Hepatocyte (in vitro differentiated cells): Measurements from ENCODE around the gene DGKI.

Experiments used
- EZH2 ChIP-seq: fragments of 200-600 bp; sonication (generic); IDR thresholded peaks from 2 replicates; pipeline ENCODE4 v1.6.1; 2016; ENCODE audit warnings: antibody characterized with exemption, mild to moderate bottlenecking, borderline replicate concordance
- EZH2phosphoT487 ChIP-seq: fragments of 200-600 bp; sonication (generic); IDR thresholded peaks from one replicate; pipeline ENCODE4 v1.6.1; 2018; ENCODE audit warnings: antibody characterized with exemption, mild to moderate bottlenecking, low read depth, moderate library complexity; ENCODE audit not compliant: unreplicated experiment, severe bottlenecking
- TF ChIP-seq, protein P1 (sequence below): fragments of 200-600 bp; sonication (generic); IDR thresholded peaks from 2 replicates; pipeline ENCODE4 v1.5.1; 2016; ENCODE audit warnings: antibody characterized with exemption, mild to moderate bottlenecking; ENCODE audit not compliant: poor library complexity

DNA sequence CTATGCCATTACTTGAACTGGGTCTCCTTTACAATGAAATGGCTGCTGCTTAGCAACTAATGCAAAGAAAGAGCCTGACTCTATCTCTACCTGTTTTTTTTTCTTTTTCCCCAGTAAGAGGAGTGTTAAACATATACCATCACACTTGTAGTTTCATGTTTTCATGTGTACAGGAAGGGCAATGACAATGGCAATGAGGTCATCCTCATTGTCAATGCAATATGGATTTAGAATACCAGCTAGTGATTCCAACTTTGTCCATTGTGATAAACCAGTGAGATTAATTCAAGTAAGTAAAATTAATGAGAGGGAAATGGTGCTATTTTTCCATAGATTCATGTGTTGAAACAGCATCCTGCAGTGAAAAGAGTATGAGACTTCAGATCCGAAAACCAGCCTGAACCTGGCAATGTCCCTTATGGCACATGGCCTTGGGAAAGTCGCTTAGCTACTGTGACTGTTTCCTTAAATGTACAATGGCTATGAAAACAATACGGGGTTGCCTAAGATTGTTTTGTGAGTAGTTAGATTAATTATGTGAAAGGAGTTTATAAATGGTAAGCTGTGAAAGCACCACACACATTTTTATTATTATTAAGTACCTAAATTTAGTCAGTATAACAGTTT, 11.2 kb downstream of the DGKI start:
- TF ChIP-seq, protein P1, sequence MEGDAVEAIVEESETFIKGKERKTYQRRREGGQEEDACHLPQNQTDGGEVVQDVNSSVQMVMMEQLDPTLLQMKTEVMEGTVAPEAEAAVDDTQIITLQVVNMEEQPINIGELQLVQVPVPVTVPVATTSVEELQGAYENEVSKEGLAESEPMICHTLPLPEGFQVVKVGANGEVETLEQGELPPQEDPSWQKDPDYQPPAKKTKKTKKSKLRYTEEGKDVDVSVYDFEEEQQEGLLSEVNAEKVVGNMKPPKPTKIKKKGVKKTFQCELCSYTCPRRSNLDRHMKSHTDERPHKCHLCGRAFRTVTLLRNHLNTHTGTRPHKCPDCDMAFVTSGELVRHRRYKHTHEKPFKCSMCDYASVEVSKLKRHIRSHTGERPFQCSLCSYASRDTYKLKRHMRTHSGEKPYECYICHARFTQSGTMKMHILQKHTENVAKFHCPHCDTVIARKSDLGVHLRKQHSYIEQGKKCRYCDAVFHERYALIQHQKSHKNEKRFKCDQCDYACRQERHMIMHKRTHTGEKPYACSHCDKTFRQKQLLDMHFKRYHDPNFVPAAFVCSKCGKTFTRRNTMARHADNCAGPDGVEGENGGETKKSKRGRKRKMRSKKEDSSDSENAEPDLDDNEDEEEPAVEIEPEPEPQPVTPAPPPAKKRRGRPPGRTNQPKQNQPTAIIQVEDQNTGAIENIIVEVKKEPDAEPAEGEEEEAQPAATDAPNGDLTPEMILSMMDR, result no peak
- TF ChIP-seq EZH2 (no peak), EZH2phosphoT487 (no peak)
